SH-SY5Y (cell line): ENCODE data around the gene MELTF.

Experiments
- GATA2 ChIP-seq: IDR thresholded peaks from 2 replicates; pipeline ENCODE4 v1.6.1; 2011; ENCODE audit warnings: mild to moderate bottlenecking, low read depth, low read length
- GATA3 ChIP-seq: IDR thresholded peaks from 2 replicates; pipeline ENCODE4 v1.6.1; 2011; ENCODE audit warnings: low read depth, mild to moderate bottlenecking, low read length, moderate library complexity

- no peak for TF ChIP-seq GATA3
- TF ChIP-seq GATA2 = no peak
Observed at GRCh38 chr3:196975349-196975748, 54.3 kb downstream of the MELTF start.
